ES-I3 (cell line): ENCODE results near the gene PSMD3.
A peak's percentile ranks its signal among the peaks of the same experiment; 100 is the strongest.

Source experiments
- H3K36me3 ChIP-seq: 2 replicates; pipeline ENCODE4 v1.6.1; 2013; ENCODE audit warnings: mild to moderate bottlenecking, low read length, control low read depth, moderate library complexity; ENCODE audit not compliant: insufficient read depth
- H3K4me1 ChIP-seq: 2 replicates; pipeline ENCODE4 v1.6.1; 2013; ENCODE audit warnings: mild to moderate bottlenecking, control low read depth, low read length; ENCODE audit not compliant: insufficient read depth
- H3K9ac ChIP-seq: 2 replicates; pipeline ENCODE4 v1.6.1; 2013; ENCODE audit warnings: low read depth, mild to moderate bottlenecking, low read length, moderate library complexity
- H3K9me3 ChIP-seq: 2 replicates; pipeline ENCODE4 v1.6.1; 2013; ENCODE audit warnings: mild to moderate bottlenecking, low read length, moderate library complexity; ENCODE audit not compliant: control insufficient read depth, insufficient read depth

PSMD3 gene

DNA sequence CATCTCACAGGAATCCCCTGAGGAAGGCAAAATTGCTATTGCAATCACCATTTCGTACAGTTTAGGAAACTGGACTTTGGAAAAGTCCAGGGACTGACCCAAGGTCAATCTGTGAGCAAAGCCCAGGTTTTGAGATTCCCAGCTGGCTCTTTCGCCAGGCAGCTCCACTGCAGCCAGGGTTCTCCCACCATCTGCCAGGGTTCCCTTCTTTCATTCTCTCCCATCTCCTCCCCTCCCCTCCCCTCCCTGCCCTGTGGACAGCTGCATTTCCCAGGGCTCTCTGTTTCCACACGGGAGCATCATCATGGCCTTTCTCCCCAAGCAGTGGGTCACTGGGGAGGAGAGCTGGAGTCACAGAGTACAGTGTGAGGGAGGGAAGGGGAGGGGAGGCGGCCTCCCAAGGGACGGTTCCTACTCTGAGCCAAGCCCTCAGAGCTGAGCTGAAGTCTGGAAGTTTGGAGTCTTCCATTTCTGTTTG is 29.7 kb upstream of the PSMD3 start:
- no peaks in the 10 kb centered on the region for H3K36me3 ChIP-seq
- H3K9me3 ChIP-seq: no peaks in the 10 kb centered on the region
- H3K4me1 ChIP-seq: peaks cover 7% of the 10 kb centered on the region; the same call in 1 of the 2 replicates
- H3K9ac ChIP-seq: no peak overlapping the region

GRCh38 chr17:39951924-39952679 is 28.5 kb upstream of the PSMD3 start:
- Histone ChIP-seq H3K9me3 (no peaks in the 10 kb centered on the region), H3K36me3 (no peaks in the 10 kb centered on the region), H3K9ac (peak overlapping the region; percentile 64; the same call in 1 of the 2 replicates), H3K4me1 (peaks cover 7% of the 10 kb centered on the region; the same call in 1 of the 2 replicates)

GRCh38 chr17:39952680-39953470 is 27.7 kb upstream of the PSMD3 start:
- H3K9me3 ChIP-seq: no peaks in the 10 kb centered on the region
- H3K9ac ChIP-seq: peak overlapping the region; percentile 64; the same call in 1 of the 2 replicates

GRCh38 chr17:39953471-39953888 is 27.1 kb upstream of the PSMD3 start:
- Histone ChIP-seq H3K36me3 (no peaks in the 10 kb centered on the region), H3K4me1 (peaks cover 7% of the 10 kb centered on the region; the same call in 1 of the 2 replicates)

More at GRCh38 chr17:39952680-39953470, 27.7 kb upstream of the PSMD3 start:
- Histone ChIP-seq H3K4me1 (peaks cover 7% of the 10 kb centered on the region; the same call in 1 of the 2 replicates), H3K36me3 (no peaks in the 10 kb centered on the region)

DNA sequence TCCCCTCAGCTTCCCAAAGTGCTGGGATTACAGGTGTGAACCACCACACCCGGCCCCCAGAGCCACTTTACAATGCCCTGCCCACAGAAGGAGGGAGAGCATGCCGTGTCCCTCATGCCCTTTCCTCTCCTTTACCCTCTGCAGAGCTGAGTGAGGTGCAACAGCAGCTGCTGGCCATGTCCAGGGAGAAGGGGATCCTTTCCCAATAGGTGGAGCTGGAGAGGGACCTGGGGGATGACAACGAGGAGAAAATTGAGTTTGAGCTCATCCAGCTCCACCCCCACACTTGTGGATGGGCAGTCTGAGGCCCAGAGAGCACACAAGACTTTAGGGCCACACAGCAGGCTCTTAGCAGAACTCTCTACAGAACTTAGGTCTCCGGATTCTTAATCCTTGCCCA is 25.7 kb upstream of the PSMD3 start:
- no peaks in the 10 kb centered on the region for H3K36me3 ChIP-seq
- H3K4me1 ChIP-seq: peaks cover 3% of the 10 kb centered on the region; the same call in 1 of the 2 replicates
- H3K9ac ChIP-seq: no peak overlapping the region
- H3K9me3 ChIP-seq: no peaks in the 10 kb centered on the region

More at GRCh38 chr17:39953471-39953888, 27.1 kb upstream of the PSMD3 start:
- no peaks in the 10 kb centered on the region for H3K9me3 ChIP-seq
- H3K9ac ChIP-seq: peak overlapping the region; percentile 64

- H3K9ac ChIP-seq: no peak overlapping the region
- no peaks in the 10 kb centered on the region for H3K9me3 ChIP-seq
- H3K4me1 ChIP-seq: peaks cover 2% of the 10 kb centered on the region; the same call in 1 of the 2 replicates
- H3K36me3 ChIP-seq: no peaks in the 10 kb centered on the region
Measured at GRCh38 chr17:39955726-39956225, 24.8 kb upstream of the PSMD3 start.

- Histone ChIP-seq H3K4me1 (no peaks in the 10 kb centered on the region; the same call in 1 of the 2 replicates), H3K9me3 (no peaks in the 10 kb centered on the region), H3K36me3 (no peaks in the 10 kb centered on the region), H3K9ac (no peak overlapping the region)
Measured at GRCh38 chr17:39960524-39961041, 20.0 kb upstream of the PSMD3 start.

- no peaks in the 10 kb centered on the region for H3K9me3 ChIP-seq
- no peak within 1 kb of the TSS for H3K9ac ChIP-seq
- no peaks in the 10 kb centered on the region for H3K36me3 ChIP-seq
- H3K4me1 ChIP-seq: no peaks in the 10 kb centered on the region; the same call in 1 of the 2 replicates
Measured at GRCh38 chr17:39962642-39963220, 17.9 kb upstream of the PSMD3 start, which contains the start of gene GSDMA. TSS of gene GSDMA (plus strand) at chr17:39963004. CDS start at chr17:39965688, 2,684 bp downstream.

- H3K9ac ChIP-seq: no peak overlapping the region
- H3K36me3 ChIP-seq: no peaks in the 10 kb centered on the region
- H3K4me1 ChIP-seq: no peaks in the 10 kb centered on the region; the same call in 1 of the 2 replicates
- no peaks in the 10 kb centered on the region for H3K9me3 ChIP-seq
Measured at GRCh38 chr17:39963829-39964228, 16.8 kb upstream of the PSMD3 start.

DNA sequence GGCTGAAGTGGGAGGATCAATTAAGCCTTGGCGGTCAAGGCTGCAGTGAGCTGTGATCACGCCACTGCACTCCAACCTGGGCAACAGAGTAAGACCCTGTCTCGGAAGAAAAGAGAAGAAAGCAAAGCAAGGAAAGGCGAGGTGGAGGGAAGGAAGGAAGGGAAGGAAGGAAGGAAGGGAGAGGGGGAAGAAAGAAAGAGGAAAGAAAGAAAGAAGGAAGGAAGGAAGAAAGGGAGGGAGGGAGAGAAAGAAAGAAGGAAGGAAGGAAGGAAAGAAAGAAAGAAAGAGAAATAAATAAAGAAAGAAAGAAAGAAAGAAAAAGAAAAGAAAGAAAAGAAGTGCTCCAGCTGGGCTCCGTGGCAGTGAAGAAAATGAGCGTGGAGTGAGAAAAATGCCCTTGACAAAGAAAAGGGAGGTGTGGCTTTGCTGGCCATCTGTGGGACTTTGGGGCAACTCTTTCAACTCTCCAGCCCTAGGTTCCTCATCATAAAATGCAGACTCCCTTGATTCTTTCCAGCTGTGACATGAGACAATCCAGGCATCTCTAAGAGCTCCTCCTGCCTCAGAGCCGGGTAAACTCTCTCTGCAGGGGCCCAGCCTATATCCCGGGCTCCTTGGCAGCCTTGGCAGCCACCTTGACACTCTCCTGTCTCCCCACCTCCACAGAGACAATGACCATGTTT is 15.4 kb upstream of the PSMD3 start:
- H3K36me3 ChIP-seq: no peaks in the 10 kb centered on the region
- H3K9me3 ChIP-seq: no peaks in the 10 kb centered on the region
- no peak overlapping the region for H3K9ac ChIP-seq
- H3K4me1 ChIP-seq: no peaks in the 10 kb centered on the region; the same call in 1 of the 2 replicates

GRCh38 chr17:39966771-39967170 is 13.8 kb upstream of the PSMD3 start:
- Histone ChIP-seq H3K9ac (no peak overlapping the region), H3K4me1 (no peaks in the 10 kb centered on the region; the same call in 1 of the 2 replicates), H3K9me3 (no peaks in the 10 kb centered on the region), H3K36me3 (no peaks in the 10 kb centered on the region)

DNA sequence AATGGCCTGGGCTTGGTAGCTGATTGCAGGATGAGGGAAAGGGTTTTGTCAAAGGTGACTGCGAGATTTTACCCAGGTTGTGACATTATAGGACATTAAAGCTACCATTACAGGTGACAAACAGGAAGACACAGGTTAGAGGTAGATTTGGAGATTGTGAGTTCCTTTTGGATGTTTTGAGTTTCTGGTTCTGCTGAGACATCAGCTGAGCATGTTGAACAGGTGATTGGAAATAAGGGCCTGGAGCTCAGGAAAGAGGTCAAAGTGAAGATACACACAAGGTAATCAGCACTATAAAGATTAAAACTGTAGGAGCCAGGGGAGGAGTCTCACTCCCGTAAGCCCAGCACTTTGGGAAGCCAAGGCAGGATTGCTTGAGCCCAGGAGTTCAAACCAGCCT is 11.8 kb upstream of the PSMD3 start:
- Histone ChIP-seq H3K4me1 (no peaks in the 10 kb centered on the region; the same call in 1 of the 2 replicates), H3K9ac (no peak overlapping the region), H3K9me3 (no peaks in the 10 kb centered on the region), H3K36me3 (no peaks in the 10 kb centered on the region)

- Histone ChIP-seq H3K4me1 (no peaks in the 10 kb centered on the region), H3K9ac (no peak overlapping the region), H3K9me3 (no peaks in the 10 kb centered on the region), H3K36me3 (no peaks in the 10 kb centered on the region)
Measured at GRCh38 chr17:39969375-39969774, 11.2 kb upstream of the PSMD3 start.
